ENCODE measurements around the gene PLEKHJ1.

Gene PLEKHJ1

DNA sequence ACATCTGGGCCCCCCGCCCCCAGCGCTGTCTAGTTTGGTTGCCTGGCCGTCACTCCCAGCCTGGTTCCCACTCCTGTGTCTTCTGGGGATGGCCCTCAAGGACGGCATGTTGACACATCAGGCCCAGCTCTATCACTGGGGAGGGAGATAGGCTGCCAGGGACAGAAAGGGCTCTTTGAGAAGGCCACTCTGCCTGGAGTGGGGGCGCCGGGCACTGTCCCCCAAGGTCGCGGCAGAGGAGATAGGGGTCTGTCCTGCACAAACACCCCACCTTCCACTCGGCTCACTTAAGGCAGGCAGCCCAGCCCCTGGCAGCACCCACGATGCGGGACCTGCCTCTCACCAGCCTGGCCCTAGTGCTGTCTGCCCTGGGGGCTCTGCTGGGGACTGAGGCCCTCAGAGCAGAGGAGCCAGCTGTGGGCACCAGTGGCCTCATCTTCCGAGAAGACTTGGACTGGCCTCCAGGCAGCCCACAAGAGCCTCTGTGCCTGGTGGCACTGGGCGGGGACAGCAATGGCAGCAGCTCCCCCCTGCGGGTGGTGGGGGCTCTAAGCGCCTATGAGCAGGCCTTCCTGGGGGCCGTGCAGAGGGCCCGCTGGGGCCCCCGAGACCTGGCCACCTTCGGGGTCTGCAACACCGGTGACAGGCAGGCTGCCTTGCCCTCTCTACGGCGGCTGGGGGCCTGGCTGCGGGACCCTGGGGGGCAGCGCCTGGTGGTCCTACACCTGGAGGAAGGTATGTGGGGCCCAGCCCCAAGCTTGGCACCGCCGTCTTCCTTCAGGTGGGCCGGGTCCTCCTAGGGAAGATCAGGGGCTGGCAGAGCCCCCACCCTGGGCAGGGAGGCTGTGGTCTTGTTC lies 13.1 kb upstream of the PLEKHJ1 start, which contains the start of gene AMH:
Gene AMH, plus strand, starts transcription at position 314 of the 857 bp plus-strand sequence. Its CDS starts 10 bp downstream, at position 324.
- DNase-seq, result no peak

DNA sequence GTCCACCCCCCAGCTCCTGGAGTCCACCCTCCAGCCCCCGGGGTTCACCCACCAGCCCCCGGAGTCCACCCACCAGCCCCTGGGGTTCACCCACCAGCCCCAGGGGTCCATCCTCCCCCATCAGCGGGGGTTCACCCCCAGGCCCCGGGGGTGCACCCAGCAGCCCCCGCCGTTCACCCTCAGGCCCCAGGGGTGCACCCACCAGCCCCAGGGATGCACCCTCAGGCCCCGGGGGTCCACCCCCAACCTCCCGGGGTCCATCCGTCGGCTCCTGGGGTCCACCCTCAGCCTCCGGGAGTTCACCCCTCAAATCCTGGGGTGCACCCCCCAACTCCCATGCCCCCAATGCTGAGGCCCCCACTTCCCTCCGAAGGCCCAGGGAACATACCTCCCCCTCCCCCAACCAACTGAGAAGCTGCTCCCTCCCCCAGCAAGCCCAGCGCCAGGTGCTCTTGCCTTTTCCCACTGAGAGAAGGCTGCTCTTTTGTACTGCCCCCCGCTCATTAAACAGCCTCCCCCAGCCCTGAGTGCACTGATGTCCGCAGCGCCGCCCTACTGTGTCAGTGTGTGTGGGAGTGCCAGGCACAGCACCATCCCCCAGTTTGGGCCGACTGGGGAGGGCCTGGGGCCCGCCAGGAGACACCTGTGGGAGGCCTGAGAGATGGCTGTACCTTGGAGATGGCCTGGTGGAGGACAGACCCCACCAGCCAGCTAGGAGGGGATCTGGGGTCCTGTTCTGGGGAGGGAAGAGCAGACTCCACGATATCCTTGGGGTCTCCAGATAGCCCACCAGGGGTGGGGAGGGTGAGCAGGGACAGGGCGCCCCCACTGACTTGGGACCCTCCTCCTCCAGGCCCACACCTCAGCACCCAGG lies 12.2 kb upstream of the PLEKHJ1 start:
- no peak for DNase-seq

DNA sequence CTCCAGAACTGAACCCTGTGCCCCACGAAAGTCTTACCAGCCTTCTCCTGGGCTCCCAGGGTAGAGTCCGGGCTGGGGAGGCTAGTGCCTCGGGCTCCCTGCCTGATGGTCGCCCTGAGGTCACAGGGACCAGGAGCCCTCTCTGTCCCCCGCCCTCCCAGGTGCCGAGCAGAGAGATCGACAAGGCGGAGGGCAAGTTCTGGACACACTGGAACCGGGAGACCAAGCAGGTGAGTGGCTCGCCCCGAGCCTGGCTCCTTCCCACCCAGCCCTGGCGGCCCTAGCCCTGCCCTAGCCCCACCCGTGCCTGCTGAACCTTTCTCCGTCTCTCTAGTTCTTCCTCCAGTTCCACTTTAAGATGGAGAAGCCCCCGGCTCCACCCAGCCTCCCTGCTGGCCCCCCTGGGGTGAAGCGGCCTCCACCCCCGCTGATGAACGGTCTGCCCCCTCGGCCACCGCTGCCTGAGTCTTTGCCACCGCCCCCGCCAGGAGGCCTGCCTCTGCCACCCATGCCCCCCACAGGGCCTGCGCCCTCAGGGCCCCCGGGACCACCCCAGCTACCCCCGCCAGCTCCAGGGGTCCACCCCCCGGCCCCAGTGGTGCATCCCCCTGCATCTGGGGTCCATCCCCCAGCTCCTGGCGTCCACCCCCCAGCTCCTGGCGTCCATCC lies 11.4 kb upstream of the PLEKHJ1 start:
- no peak for DNase-seq

DNA sequence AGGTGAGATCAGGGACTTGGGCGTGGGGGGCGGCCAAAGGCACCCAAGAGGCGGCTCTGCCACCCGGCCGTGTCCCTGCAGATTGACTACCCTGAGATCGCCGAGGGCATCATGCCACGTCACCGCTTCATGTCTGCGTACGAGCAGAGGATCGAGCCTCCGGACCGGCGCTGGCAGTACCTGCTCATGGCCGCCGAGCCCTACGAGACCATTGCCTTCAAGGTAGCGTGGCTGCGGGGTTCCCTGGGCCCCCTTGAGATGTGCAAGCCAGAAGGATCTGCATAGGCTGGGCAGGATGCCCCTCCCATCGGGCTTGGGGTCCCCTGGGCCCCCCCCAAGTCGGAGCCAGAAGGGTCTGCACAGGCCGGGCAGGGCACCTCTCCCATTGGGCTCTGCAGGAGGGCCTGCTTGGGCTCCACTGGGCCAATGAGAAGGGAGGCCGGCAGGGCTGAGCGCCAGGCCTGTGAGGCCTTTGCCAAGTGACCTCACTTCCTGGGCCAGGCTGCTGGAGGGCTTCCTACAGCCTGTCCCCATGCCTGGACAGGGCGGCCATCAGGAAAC lies 10.8 kb upstream of the PLEKHJ1 start:
- no peak for DNase-seq

DNA sequence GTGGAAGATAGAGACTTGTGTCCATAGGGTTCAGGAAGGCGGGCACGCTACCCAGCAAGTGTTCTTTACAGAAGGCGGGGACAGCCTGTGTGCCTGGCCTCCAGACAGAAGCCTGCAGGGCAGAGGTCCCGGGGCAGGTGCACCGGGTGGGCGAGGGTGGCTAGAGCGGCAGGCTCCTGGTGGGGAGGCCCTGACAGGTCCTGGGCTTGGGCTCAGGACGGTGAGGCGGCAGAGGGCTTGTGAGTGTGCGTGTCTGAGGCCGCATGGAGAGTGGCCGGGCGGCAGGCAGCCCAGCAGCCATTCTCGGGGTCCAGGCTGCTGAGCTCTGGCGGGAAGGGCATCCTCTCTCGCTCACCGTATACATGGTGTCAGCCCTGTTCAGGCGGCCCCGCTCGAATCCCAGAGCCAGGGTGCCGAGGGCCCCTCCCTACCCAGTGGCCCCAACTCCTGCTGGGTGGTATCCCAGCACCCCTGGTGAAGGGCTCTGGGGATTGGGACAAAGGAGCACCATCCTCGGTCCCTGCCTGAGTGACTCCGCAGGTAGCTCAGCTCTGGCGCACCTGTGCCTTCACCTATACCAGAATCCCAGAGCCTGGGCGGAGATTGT lies 10.0 kb upstream of the PLEKHJ1 start:
- no peak for DNase-seq

DNA sequence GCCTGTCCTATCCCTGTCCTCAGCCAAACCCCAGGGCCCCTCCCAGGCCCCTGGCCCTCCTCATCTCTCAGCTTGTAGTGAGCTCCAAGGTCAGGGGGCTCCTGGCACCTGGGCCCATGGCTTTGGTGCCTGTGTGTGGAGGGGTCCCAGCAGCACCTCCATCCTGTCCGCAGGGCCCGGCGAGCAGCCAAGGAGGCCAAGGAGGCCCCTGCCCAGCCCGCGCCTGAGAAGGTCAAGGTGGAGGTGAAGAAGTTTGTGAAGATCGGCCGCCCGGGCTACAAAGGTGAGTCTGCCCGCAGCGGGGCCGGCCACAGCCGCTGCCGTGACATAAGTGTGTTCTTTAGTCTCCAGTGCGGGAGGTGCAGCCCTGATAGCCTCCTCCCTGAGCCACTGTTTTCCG lies 9.1 kb upstream of the PLEKHJ1 start:
- no peak for DNase-seq

DNA sequence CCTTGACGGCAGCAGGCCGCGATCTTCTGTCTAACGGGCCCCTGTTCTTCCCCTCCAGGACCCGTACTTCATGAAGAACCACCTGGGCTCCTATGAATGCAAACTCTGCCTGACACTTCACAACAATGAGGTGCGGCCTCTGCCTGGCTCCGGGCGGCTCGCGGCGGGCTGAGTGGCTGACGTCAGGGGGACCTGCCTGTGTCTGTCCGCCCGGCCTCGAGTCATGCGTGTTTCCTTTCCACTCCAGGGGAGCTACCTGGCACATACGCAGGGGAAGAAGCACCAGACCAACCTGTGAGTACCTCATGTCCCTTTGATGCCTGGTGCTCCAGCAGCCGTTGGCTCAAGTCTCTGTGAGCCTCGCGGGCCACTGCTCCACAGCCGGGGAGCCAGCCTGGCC lies 8.4 kb upstream of the PLEKHJ1 start:
- DNase-seq, result no peak

DNA sequence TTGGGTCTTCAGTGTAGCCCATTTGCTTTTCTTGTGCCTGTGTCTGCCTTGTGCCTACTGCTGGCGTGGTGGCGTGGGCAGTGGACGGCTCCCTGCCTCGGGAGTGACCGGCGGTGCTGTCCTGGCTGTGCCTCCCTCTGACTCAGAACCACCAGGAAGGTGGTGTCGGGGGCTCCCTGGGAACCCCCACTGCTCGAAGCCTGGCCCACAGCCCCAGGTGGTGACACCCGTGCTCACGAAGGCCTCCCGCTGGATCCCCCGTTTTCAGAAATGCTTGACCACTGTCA lies 7.9 kb upstream of the PLEKHJ1 start:
- no peak for DNase-seq

DNA sequence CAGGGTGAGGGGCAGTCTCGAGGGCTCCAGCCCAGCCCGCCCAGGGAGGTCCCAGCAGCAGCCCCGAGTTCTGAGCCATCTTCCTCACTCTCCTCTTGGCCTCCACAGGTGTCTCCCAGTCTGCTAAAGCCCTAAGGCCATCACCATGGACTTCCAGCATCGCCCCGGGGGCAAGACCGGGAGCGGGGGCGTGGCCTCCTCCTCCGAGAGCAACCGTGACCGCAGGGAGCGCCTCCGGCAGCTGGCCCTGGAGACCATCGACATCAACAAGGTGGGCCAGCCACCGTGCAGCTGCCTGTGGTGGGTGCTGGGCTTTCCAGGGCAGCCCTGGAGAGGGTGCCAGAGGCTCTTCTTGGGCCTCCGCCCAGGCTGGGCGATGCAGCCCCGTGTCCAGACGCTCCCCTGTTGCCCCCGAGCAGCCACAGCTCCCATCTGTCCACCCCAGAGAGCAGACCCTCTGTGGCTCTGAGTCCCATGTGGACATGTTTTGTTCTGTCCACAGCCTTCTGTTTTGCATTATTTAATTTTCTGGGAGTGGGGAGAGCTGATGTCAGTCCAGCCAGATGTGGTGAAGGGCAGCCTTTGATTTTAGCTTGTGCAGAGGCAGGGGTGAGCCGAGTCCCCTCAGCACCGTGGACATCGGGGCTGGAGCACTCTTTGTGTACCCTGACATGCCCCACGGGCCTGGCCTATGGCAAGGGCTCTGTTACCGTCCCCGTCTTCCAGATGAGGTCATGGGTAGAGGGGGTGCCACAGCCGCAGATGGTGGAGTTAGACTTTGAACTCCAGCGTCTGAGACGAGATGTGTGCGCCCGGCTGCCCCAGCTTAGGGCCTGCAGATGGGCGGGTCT lies 7.4 kb upstream of the PLEKHJ1 start:
- no peak for DNase-seq

DNA sequence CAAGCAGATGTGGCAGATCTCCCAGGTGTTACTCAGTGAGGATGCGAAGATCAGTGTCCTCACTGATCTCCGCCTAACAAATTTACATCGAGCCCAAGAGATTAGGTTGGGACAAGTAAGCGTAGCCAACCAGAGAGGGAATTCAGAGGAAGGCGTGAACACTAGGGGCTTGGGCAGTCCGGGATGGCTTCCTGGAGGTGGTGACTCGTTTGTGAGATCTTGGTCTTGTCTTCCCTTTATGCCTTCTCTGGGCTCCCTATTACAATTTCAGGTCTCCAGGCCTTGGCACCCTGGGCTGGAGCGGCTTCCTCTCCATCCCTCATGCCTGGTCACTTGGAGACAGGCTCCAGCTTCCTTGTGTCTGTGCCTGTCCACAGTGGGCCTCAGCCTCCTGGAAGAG lies 6.7 kb upstream of the PLEKHJ1 start:
- DNase-seq, result no peak

DNA sequence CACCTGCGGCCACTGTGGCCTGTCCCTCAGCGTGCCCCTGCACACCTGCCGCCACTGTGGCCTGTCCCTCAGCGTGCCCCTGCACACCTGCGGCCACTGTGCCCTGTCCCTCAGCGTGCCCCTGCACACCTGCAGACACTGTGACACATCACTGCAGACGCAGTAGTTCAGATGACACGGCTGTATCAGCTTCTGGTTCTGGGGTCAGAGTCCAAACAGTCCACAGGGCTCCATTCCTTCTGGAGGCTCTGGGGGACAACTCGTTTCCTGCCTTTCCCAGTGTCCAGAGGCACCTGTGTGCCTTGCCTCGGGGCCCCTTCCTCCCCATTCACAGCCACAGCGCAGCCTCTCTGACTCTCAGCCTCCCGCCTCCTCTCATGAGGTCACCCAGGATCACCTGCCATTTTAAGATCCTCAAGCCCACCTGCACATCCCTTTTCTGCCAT lies 6.0 kb upstream of the PLEKHJ1 start:
- DNase-seq, result no peak

DNA sequence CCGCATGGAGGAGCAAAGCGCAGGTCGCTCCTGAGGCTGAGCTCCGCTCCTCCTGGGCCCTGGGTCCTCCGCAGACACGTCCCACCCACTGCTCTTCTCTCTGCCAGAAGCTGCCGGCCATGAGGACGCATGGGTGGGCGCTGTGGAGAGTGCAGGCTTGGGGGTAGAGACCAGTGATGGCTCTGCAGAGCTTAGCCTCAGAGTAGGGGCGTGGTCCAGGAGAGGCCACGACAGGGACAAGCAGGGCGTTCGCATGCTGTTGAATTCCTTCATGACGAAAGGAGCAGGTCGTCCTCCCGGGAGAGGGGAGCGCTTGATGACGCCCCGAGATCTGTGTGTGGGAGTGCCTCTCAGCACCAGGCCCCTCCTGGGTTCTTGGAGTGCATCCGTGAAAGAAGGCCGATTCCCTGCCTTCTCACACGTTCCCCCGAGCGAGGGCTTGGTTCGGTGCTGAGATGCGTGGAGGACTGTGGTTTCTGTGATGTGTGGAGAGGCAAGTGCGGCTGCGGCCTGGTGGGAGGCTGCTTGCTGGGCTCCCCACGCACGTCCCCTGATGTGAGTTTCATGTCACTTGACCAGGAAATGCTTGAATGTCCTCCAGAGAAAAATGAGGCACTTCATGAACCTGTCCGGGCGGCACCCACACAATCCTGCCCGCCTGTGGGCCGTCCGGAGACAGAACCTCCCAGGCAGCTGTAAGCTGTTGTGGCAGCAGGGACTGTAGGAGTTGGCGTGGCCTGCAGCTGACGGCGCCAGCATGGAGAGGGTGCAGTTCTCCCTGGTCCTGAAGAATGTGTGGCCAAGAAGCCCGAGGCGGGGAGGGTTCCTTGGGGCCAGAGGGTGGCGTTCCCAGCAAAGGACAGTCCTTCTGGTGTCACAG lies 5.0 kb upstream of the PLEKHJ1 start:
- DNase-seq, result no peak

DNA sequence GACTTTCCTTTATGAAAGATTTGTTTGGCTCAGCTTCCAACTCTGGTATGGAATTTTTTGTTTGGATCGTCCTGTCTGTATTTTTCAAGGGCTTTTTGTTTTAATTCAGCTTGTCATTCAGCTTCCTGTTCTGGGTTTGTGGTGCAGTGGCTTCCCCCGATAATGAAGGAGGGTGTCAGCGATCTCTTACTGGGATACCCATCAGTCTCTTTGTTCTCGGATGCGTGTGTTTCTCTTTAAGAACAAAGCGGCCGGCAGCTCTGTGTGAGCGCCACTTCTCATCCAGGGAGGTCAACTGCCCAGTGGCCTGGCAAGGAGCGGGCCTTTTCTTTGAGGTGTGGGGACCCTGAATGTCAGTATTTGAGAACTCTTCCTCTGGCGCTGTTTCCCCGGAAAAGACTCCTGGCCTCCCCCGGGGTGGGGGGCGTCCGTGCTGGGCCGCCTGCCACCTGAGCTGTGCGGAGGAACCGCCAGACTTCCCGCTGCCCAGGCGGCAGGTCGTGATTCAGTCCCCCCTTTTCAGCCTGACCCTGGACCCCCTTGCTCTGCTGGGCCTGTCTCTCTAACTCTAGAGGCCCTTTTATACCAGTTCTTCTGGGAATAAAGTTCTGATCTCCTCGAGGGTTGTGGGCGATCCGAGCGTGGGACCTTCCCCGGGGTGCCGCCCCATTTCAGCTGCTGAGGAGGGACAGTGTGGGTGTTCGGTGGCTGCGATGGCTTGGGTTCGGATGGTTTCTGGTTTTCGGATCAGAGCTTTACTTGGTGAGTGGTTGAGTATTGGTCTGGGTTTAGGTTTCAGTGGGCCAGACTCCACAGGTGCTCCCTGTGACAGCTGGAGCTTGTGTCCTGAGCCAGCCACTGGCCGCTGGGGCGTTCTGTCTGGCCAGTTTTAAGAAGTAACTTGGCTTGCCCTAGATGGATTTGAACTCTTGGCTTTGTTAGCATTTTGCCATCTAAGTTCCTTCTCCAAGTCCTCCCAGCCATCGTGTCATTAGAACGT lies 3.9 kb upstream of the PLEKHJ1 start:
- peak in 1 of 2 experiments; percentile 44 for DNase-seq

DNA sequence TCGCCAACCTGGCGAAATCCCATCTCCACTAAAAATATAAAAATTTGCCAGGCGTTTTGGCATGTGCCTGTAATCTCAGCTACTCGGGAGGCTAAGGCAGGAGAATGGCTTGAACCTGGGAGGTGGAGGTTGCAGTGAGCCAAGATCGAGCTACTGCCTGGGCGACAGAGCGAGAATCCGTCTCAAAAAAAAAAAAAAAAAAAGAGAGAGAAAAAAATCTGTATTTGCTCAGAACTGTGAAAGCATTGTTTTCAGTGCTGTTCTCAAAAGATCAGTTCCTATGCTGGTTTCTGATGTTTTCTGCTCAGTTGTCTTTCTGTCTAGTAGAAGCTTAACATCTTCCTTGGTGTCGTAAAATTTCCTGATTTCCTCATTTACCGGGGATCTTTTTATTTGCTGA lies 3.0 kb upstream of the PLEKHJ1 start:
- no peak for DNase-seq

DNA sequence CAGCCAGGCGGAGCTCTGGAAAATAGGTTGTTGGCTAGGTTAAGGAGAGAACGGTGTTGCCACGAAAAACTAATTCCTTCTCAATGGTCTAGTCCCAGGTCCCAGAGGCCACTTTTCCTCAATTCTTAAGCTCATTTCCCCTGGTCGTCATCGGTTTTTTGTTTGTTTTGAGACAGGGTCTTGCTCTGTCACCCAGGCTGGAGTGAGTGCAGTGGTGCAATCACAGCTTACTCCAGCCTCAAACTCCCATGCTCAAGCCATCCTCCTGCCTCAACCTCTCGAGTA lies 1.7 kb upstream of the PLEKHJ1 start:
- DNase-seq, result no peak

DNA sequence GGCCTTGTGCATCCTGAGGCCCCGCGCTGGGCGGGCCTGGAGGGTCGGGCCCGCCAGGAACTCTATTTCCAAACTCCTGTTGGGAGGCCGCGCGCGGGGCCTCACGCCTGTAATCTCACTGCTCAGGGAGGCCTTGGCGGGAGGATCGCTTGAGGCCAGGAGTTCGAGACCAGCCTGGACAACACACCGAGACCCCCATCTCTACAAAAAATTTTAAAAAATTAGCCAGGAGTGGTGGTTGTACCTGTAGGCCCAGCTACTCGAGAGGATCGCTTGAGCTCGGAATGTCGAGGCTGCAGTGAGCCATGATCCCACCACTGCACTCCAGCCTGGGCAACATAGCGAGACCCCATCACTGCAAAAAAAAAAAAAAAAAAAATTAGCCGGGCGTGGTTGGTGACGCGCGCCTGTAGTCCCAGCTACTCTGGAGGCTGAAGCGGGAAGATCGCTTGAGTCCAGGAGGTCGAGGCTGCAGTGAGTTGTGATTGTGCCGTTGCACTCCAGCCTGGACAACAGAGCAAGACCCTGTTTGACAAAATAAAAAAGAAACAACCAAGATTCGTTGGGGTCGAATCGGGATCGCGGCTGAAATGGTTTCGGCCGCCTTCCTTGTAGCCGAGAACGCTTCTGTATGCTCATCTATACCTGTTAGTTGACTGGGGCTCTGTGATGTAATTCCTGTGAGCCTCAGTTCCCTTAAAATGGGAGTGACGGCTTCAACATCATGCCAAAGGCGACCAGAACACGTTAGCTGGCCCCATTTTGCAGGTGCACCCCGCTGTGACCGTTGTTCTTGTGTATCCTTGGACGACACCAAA lies 1.1 kb upstream of the PLEKHJ1 start:
- no peak for DNase-seq

DNA sequence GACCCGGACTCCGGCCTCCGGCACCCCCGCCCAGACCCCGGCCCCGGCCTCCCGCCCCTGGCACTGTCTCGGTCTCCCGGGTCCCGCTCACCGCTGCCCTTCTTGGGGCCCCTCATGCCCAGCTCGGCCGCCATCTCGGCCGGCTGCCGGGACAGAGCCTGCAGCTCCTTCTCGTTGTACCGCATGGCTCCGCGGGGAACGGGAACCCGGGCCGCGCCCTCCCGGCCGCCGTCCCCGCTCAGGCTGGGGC lies 140 bp downstream of the PLEKHJ1 start:
- no peak for DNase-seq

DNA sequence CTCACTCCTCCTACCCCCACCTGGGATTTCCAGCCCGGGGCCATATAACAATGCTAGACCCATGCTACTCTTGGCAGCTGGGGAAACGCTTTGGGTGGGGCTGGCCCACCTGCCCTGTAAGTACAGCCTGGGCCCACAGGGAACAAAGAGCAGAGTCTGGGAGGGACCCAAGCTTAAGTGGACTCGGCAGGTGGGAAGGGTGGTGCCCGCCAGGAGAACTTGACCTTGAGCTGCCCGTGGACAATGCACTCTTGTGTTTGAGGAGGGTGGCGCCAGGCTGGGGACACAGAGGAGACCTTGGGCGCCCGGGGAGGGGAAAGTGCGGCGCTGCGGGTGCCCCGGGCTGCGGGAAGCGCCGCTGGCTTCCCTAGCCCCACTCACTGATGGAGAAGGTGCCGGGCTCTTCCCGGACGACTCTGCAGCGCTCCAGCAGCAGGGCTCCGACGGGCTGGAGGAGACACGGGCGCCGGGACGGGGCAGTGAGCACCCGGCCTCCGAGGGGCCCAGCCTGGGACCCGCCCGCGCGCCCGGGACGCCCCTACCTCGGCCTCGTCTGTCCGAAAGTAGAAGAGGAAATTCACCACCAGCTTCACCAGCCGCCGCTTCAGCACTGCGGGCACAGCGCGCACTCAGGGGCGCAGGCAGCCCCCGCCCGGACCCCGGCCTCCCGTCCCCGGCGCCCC lies 607 bp downstream of the PLEKHJ1 start:
- DNase-seq, result peak; percentile 18 to 19

DNA sequence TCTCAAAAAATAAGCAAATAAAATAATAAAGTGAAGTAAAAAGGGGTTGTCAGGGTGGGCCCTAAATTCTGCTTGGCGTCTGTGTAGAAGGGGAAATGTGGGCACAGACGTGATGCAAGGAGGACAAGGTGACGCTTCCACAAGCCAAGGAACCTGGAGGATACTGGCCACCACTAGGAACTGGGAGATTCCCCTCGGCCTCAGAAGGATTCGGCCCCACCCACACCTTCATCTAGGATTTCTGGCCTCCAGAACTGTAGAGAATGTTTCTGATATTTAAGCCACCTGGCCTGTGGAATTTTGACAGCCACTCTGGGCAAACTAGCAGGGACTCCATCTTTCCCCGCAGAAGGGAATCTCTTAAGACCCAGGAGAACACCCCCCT lies 1.1 kb downstream of the PLEKHJ1 start:
- DNase-seq, result no peak
